ENCODE measurements around the gene POU6F2. TPM values are rescaled to one million over a fixed set of nuclear protein-coding genes. Genes with fewer than 3 reads are reported as not detected.

POU6F2 gene
- total RNA-seq, 4 donors from 2014 or later = 0.31 to 0.66 TPM; not detected in 2

- H3K27ac ChIP-seq = no peak overlapping the region
- H3K36me3 ChIP-seq = no peaks in the 10 kb centered on the region
- no peaks in the 10 kb centered on the region for H3K9me3 ChIP-seq
- no CpG with 5 or more reads among the region's 1 CpG for WGBS, 2 donors (ENCODE audit: low coverage in 1 of 2)
- H3K4me1 ChIP-seq = no peaks in the 10 kb centered on the region
- no peaks in the 10 kb centered on the region for H3K27me3 ChIP-seq
- ATAC-seq = no peak
- H3K4me3 ChIP-seq = no peak overlapping the region
- TF ChIP-seq EP300 (IDR thresholded peaks at IDR 0.05) = no peak
Measured at GRCh38 chr7:39075210-39075609, 97.5 kb downstream of the POU6F2 start.

GRCh38 chr7:39083781-39084180 is 106.1 kb downstream of the POU6F2 start:
- 22 to 33% methylated on average over 3 of the region's 3 CpGs for WGBS, 2 donors (ENCODE audit: low coverage in 1 of 2)

GRCh38 chr7:39084349-39084748 is 106.6 kb downstream of the POU6F2 start:
- WGBS, 2 donors (ENCODE audit: low coverage in 1 of 2) = 89 to 91% methylated on average over 2 to 3 of the region's 3 CpGs
- no peak overlapping the region for H3K27ac ChIP-seq
- no peaks in the 10 kb centered on the region for H3K36me3 ChIP-seq
- peaks cover 0 to 7% (median 0%) of the 10 kb centered on the region in 3 donors for H3K4me1 ChIP-seq
- TF ChIP-seq EP300 (IDR thresholded peaks at IDR 0.05) (no peak), CTCF (IDR thresholded peaks at IDR 0.05) (no peak), POLR2A (IDR thresholded peaks at IDR 0.05) (no peak), POLR2AphosphoS5 (IDR thresholded peaks at IDR 0.05) (no peak)
- H3K9me3 ChIP-seq = no peaks in the 10 kb centered on the region
- H3K27me3 ChIP-seq = peaks cover 42% of the 10 kb centered on the region
- no peak overlapping the region for H3K4me3 ChIP-seq
- no peak for ATAC-seq

More at GRCh38 chr7:39083781-39084180, 106.1 kb downstream of the POU6F2 start:
- no peak overlapping the region for H3K27ac ChIP-seq
- no peaks in the 10 kb centered on the region for H3K36me3 ChIP-seq
- TF ChIP-seq EP300 (IDR thresholded peaks at IDR 0.05) (no peak), CTCF (IDR thresholded peaks at IDR 0.05) (no peak), POLR2A (IDR thresholded peaks at IDR 0.05) (no peak), POLR2AphosphoS5 (IDR thresholded peaks at IDR 0.05) (no peak)
- no peak overlapping the region for H3K4me3 ChIP-seq
- ATAC-seq = no peak
- no peaks in the 10 kb centered on the region for H3K9me3 ChIP-seq
- peaks cover 0 to 7% (median 0%) of the 10 kb centered on the region in 3 donors for H3K4me1 ChIP-seq
- peaks cover 42% of the 10 kb centered on the region for H3K27me3 ChIP-seq

GRCh38 chr7:39085189-39085588 is 107.5 kb downstream of the POU6F2 start:
- no peak for ATAC-seq
- no peak overlapping the region for H3K27ac ChIP-seq
- 23 to 28% methylated on average over 5 of the region's 5 CpGs for WGBS, 2 donors (ENCODE audit: low coverage in 1 of 2)
- H3K9me3 ChIP-seq = no peaks in the 10 kb centered on the region
- H3K27me3 ChIP-seq = peaks cover 42% of the 10 kb centered on the region
- no peak for TF ChIP-seq POLR2AphosphoS5 (IDR thresholded peaks at IDR 0.05)
- no peak for TF ChIP-seq CTCF (IDR thresholded peaks at IDR 0.05)
- TF ChIP-seq EP300 (IDR thresholded peaks at IDR 0.05) = no peak
- TF ChIP-seq POLR2A (IDR thresholded peaks at IDR 0.05) = no peak
- H3K4me1 ChIP-seq = peaks cover 0 to 7% (median 0%) of the 10 kb centered on the region in 3 donors
- H3K36me3 ChIP-seq = no peaks in the 10 kb centered on the region
- H3K4me3 ChIP-seq = no peak overlapping the region

- Histone ChIP-seq H3K27ac (no peak overlapping the region), H3K4me1 (peaks cover 0 to 7% (median 0%) of the 10 kb centered on the region in 3 donors), H3K4me3 (no peak overlapping the region), H3K9me3 (no peaks in the 10 kb centered on the region), H3K27me3 (peaks cover 42% of the 10 kb centered on the region), H3K36me3 (no peaks in the 10 kb centered on the region)
- 5 to 8% methylated on average over 11 of the region's 11 CpGs for WGBS, 2 donors (ENCODE audit: low coverage in 1 of 2)
- ATAC-seq = no peak
- TF ChIP-seq CTCF (IDR thresholded peaks at IDR 0.05) = no peak
- no peak for TF ChIP-seq EP300 (IDR thresholded peaks at IDR 0.05)
- TF ChIP-seq POLR2AphosphoS5 (IDR thresholded peaks at IDR 0.05) = no peak
- no peak for TF ChIP-seq POLR2A (IDR thresholded peaks at IDR 0.05)
Measured at GRCh38 chr7:39085590-39086049, 107.9 kb downstream of the POU6F2 start.
